PC-3 (cell line): ENCODE data around the gene NEU1. TPM values are rescaled to one million over a fixed set of nuclear protein-coding genes. Genes with fewer than 3 reads are reported as not detected.

Experiments used
- ATAC-seq: fragments of 200-7000 bp; cut with Tn5 transposase; 2 replicates; pipeline ENCODE4 v1.9.1; 2020; ENCODE audit warnings: mild to moderate bottlenecking, moderate library complexity
- BruUV-seq: library from RNA; stranded (reverse); fragments of 400-500 nt; replicated peaks from 2 replicates; lab custom pipeline; 2021; lab: Mats Ljungman, UMichigan
- CTCF ChIA-PET: fragments of 300-600 bp; sonication (Branson Sonifier 250); formaldehyde crosslinking; loops from one replicate; lab custom pipeline; 2022; ENCODE audit warnings: antibody characterized with exemption; lab: Charles Lee
- POLR2A ChIA-PET: fragments of 300-600 bp; sonication (Branson Sonifier 250); formaldehyde crosslinking; loops from one replicate; lab custom pipeline; 2022; ENCODE audit warnings: antibody characterized with exemption; ENCODE audit not compliant: unreplicated experiment; lab: Charles Lee
- DNase-seq: peaks from one replicate; pipeline ENCODE4 v3.0.0-alpha.2; 2015
- H2AFZ ChIP-seq: fragments of 300-600 bp; sonication (generic); 2 replicates; pipeline ENCODE4 v1.6.0; 2016; ENCODE audit warnings: antibody characterized with exemption, low read length
- H3F3A ChIP-seq: fragments of 300-600 bp; sonication (generic); one replicate; pipeline ENCODE4 v1.6.0; 2017; ENCODE audit warnings: antibody characterized with exemption, low read length, control low read depth, mild to moderate bottlenecking; ENCODE audit not compliant: unreplicated experiment
- H3K27ac ChIP-seq: fragments of 300-600 bp; sonication (generic); 2 replicates; pipeline ENCODE4 v1.5.1; 2016; ENCODE audit warnings: mild to moderate bottlenecking, low read length
- H3K27me3 ChIP-seq: fragments of 300-600 bp; sonication (generic); 2 replicates; pipeline ENCODE4 v1.6.1; 2016; ENCODE audit warnings: low read length, mixed read lengths
- H3K36me3 ChIP-seq: fragments of 300-600 bp; sonication (generic); 2 replicates; pipeline ENCODE4 v1.6.1; 2016; ENCODE audit warnings: low read depth, mixed run types, low read length, mixed read lengths
- H3K4me1 ChIP-seq: fragments of 300-600 bp; sonication (generic); 2 replicates; pipeline ENCODE4 v1.5.1; 2016; ENCODE audit warnings: low read length; ENCODE audit not compliant: insufficient read depth
- H3K4me2 ChIP-seq: fragments of 300-600 bp; sonication (generic); 2 replicates; pipeline ENCODE4 v1.6.0; 2016; ENCODE audit warnings: low read length
- H3K4me3 ChIP-seq: fragments of 300-600 bp; sonication (generic); 2 replicates; pipeline ENCODE4 v1.5.1; 2016; ENCODE audit warnings: mild to moderate bottlenecking, low read length, mixed read lengths
- H3K79me2 ChIP-seq: fragments of 300-600 bp; sonication (generic); 2 replicates; pipeline ENCODE4 v1.6.1; 2017; ENCODE audit warnings: low read length, mixed read lengths
- H3K9ac ChIP-seq: fragments of 300-600 bp; sonication (generic); 2 replicates; pipeline ENCODE4 v1.6.0; 2016; ENCODE audit warnings: mild to moderate bottlenecking, low read length
- H3K9me2 ChIP-seq: fragments of 300-600 bp; sonication (generic); replicated peaks from 2 replicates; pipeline ENCODE4 v1.6.1; 2016; ENCODE audit warnings: mixed run types, low read length, mixed read lengths
- H3K9me3 ChIP-seq: fragments of 300-600 bp; sonication (generic); 2 replicates; pipeline ENCODE4 v1.6.1; 2016; ENCODE audit warnings: low read length, mixed read lengths
- H4K20me1 ChIP-seq: fragments of 300-600 bp; sonication (generic); 2 replicates; pipeline ENCODE4 v1.6.1; 2016; ENCODE audit warnings: low read length, mixed read lengths
- CTCF ChIP-seq: fragments of 300-600 bp; sonication (generic); conservative IDR thresholded peaks from 2 replicates; pipeline ENCODE4 v1.5.1; 2017; ENCODE audit warnings: antibody characterized with exemption, low read depth, mild to moderate bottlenecking, low read length
- EZH2 ChIP-seq: fragments of 300-600 bp; sonication (generic); IDR thresholded peaks from one replicate; pipeline ENCODE4 v1.6.1; 2017; ENCODE audit warnings: antibody characterized with exemption, mild to moderate bottlenecking, low read length; ENCODE audit not compliant: unreplicated experiment
- EZH2phosphoT487 ChIP-seq: fragments of 300-600 bp; sonication (generic); IDR thresholded peaks from 2 replicates; pipeline ENCODE4 v1.6.1; 2018; ENCODE audit warnings: mild to moderate bottlenecking, antibody characterized with exemption, low read length, borderline replicate concordance
- intact Hi-C: fragments of 100-400 bp; cut with micrococcal nuclease; formaldehyde crosslinking; loops from 2 replicates; pipeline ENCODE4 v1.9.0; 2023
- total RNA-seq: library from RNA; depleted of rRNA; stranded (reverse); fragments of >200 nt; gene quantifications from 2 replicates; pipeline ENCODE4 v1.2.3, GENCODE V29; 2014

The NEU1 gene
- total RNA-seq, 1 experiment from 2014 or later, result 31.7 TPM

DNA sequence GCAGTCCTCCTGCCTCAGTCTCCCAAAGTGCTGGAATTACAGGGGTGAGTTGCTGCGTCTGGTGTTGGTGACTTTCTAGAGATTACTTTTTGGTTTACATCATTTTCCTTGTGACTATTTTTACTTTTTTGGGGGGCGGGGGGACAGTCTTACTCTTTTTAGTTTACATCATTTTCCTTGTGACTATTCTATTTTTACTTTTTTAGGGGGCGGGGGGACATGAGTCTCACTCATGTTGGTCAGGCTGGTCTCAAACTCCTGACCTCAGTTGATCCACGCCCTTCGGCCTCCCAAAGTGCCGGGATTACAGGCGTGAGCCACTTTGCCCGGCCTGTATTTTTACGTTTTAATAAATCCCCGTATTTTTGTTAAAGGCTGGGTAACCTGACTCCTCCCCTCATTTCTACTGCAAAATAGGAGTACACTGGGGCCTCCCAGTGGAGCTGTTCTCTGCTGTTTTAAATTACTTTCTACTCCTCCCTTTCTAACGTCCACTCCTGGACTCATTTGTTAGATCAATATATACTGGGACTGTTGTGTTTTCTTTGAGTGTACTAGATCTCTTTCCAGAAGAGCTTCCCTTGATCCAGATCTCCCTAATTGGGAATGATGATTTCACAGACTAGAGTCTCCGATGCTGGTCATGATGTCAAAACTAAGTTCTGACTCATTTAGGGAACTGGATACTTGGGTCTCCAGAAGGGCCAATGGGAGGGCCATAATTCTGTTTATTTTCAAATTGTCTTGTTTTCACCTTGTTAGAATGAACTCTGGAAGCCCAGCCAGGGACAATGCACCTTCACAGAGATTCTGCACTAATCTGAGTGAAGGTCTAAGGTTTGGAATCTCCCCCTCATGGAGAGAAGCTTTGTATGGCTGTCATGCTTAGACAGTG is 25.9 kb downstream of the NEU1 start:
- no peaks in the 10 kb centered on the region for H3K27me3 ChIP-seq
- H3K9ac ChIP-seq, result peak overlapping the region; percentile 98
- ATAC-seq, result no peak
- TF ChIP-seq CTCF (peak; percentile 34; the same call in 1 of the 2 replicates), EZH2phosphoT487 (no peak), EZH2 (no peak)
- H3K9me3 ChIP-seq, result no peaks in the 10 kb centered on the region
- H3K4me3 ChIP-seq, result peak overlapping the region; percentile 97
- H3K79me2 ChIP-seq, result peaks cover 62% of the 10 kb centered on the region
- H3K27ac ChIP-seq, result peak overlapping the region; percentile 16
- no peak overlapping the region for H2AFZ ChIP-seq
- DNase-seq, result peak; percentile 38
- CTCF ChIA-PET, result interaction anchor here (0.6 to 0.7 kb wide), 3 partner anchors 26 to 64 kb away, joined by 3 read pairs; no protein-coding TSS in a partner anchor
- peak overlapping the region; percentile 92 for H3K4me2 ChIP-seq
- intact Hi-C loops, result loop anchor here (10.0 kb wide), 1 partner anchor 152 kb away; the partner anchor contains the start of gene LY6G5C
- POLR2A ChIA-PET, result interaction anchor here (0.6 kb wide), 2 partner anchors 17 to 855 kb away, joined by 3 to 4 read pairs; no protein-coding TSS in a partner anchor
- BruUV-seq, result no TSS peak
- no peaks in the 10 kb centered on the region for H3K9me2 ChIP-seq
- H4K20me1 ChIP-seq, result peaks cover 43% of the 10 kb centered on the region
- H3K36me3 ChIP-seq, result peaks cover 45% of the 10 kb centered on the region
- H3K4me1 ChIP-seq, result peaks cover 18% of the 10 kb centered on the region
- peaks cover 40% of the 10 kb centered on the region for H3F3A ChIP-seq

DNA sequence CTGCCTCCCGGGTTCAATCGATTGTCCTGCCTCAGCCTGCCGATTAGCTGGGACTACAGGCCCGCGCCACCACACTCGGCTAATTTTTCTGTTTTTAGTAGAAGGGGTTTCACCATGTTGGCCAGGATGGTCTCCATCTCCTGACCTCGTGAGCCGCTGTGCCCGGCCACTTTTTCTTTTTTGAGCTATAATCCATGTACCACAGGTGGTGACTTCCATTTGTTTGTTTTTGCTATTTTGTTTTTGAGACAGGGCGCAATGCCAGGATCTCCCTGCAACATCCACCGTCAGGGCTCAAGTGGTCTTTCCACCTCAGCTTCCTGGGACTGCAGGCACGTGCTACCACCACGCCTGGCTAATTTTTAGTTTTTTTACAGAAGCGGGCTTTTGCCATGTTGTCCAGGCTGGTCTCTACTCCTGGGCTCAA is 26.6 kb downstream of the NEU1 start:
- Histone ChIP-seq H3K9ac (peak overlapping the region; percentile 98), H3K36me3 (peaks cover 45% of the 10 kb centered on the region), H3K79me2 (peaks cover 69% of the 10 kb centered on the region), H4K20me1 (peaks cover 48% of the 10 kb centered on the region), H2AFZ (no peak overlapping the region), H3K9me2 (no peaks in the 10 kb centered on the region), H3K27me3 (no peaks in the 10 kb centered on the region), H3K9me3 (no peaks in the 10 kb centered on the region), H3K4me3 (peak overlapping the region; percentile 97), H3K4me1 (peaks cover 25% of the 10 kb centered on the region), H3F3A (peaks cover 40% of the 10 kb centered on the region), H3K4me2 (peak overlapping the region; percentile 92), H3K27ac (peak overlapping the region; percentile 16)
- intact Hi-C loops, result loop anchor here (10.0 kb wide), 1 partner anchor 151 kb away; the partner anchor contains the start of gene LY6G5C
- POLR2A ChIA-PET, result interaction anchor here (0.6 kb wide), 2 partner anchors 8 to 17 kb away, joined by 4 read pairs; partner anchors contain the start of gene HSPA1B
- no peak for TF ChIP-seq EZH2
- no peak for DNase-seq
- no peak for ATAC-seq
- CTCF ChIA-PET, result interaction anchor here (0.7 kb wide), 1 partner anchor 63 kb away, joined by 3 read pairs; no protein-coding TSS in a partner anchor
- no TSS peak for BruUV-seq
